ENCODE measurements around the gene CCDC73.
"Not testable (repeated sequence)": the region's sequence is repeated elsewhere in the genome, so short reads cannot be mapped to it uniquely, and the experiment has no call there.

The CCDC73 gene

DNA sequence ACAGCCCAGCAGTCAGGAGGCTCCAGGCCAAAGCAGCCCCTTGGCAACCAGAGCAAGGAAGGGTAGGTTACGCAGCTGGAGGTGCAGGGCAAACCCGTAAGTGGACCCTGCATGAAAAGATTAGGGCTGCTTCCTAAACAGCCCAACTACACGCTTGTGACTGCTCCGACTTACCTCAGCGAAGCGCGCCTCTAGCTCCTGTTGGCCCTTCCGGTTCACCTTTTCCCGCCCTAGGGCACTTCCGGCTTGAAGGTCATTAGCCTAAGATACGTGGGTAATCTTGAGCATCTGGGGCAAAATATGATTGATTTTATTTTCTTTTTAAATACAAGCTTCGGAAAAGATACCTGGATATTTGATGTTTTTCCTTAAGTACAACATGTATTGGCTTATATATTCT lies at the start of gene CCDC73:
CCDC73 (minus strand) TSS at position 224 of the 400 bp plus-strand sequence. CDS start 34,419 bp downstream, outside the sequence.
- DNase-seq, result no peak

GRCh38 chr11:32843544-32843943 lies 49.1 kb upstream of the CCDC73 start:
- DNase-seq, result no peak

- no peak for DNase-seq
Measured at GRCh38 chr11:32840587-32840986, 46.1 kb upstream of the CCDC73 start.

- DNase-seq, result no peak
Measured at GRCh38 chr11:32839308-32839707, 44.8 kb upstream of the CCDC73 start.

DNA sequence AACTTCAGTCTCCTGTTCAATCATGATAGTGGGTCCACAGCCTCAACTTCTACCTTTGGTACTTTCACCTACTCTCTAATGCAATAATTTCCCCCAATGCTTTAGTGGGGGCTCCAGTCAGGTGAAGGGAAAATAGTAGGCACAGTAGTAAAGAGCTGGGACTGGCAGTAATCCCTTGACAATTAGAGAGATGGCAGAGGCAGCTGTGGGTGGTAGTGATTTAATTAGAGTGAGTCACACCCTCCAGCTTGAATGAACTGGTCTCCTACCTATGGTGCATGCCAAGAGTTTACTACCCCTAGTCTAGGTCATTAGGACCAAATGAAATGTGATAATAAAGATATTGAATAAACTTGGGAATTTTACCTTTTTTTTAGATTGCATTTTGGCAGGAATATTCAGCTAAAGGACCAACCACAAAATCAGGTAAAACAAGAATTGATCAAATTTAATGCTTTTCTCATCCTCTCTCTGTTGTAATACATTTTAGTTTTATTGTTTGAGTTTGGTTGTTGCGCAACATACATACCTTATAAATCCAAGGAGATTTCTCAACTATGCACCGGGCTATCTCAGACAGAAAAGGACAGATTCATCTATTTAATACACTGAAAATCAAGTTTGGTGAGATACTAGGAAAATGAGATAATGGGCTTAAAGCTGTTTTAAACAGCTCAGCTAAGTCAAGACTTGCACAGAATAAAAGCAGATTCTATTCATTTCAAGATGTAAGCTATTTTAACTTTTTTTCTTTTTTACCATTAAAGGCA lies 44.2 kb upstream of the CCDC73 start:
- no peak for DNase-seq

DNA sequence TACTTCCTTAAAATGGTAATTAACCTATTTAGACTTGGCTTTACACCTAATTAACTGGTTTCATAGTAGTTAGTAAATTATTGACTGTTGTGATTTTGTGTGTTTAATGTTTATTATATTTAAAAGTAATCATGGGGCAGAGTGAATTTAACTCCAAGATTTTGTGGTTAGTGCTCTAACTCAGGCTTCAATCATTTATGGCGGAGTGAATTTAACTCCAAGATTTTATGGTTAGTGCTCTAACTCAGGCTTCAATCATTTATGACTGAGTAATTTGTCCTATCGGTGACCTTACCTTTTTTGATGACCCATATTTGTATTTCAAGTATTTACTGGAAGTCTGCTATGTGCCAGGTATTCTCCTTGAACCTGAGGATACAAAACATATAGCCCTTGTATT lies 42.5 kb upstream of the CCDC73 start:
- DNase-seq, result no peak

DNA sequence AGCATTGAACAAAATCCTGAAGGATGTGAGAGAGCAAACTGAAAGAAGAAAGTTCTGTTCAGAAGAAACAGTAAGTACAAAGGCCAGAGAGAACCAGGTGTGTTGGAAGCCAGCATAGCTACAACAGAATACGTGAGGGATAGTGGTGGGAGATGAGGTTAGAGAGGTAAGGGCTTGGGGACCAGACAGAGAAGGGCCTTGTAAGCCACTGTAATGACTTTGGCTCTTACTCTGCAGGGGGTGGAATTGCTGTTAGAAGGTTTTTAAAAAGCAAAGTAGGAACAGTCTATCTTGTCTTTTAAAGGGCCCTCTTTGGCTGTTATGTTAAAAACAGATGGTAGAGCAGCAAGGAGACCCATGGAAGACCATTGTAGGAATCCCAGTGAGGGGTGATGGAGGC lies 39.5 kb upstream of the CCDC73 start:
- no peak for DNase-seq

DNA sequence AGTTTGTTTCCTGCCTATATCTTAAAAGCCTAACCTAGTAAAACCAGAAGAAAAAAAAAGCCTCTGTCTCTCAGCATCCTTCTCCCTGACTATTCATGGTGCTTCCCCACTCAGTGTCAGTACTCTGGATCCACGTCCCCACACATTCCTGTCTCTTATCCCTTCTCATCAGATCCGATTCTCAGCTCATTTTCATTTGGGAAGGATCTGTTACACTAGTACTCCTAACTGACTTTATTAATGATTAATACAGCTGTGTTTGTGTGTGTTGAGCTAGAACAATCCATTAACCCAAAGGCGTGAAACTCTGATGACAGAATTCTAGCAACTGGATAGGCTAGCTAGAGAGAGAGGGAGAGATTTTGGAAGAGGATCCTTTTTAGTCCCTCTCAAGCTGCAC lies 36.8 kb upstream of the CCDC73 start:
- no peak for DNase-seq

GRCh38 chr11:32830796-32831195 lies 36.3 kb upstream of the CCDC73 start:
- DNase-seq, result no peak

DNA sequence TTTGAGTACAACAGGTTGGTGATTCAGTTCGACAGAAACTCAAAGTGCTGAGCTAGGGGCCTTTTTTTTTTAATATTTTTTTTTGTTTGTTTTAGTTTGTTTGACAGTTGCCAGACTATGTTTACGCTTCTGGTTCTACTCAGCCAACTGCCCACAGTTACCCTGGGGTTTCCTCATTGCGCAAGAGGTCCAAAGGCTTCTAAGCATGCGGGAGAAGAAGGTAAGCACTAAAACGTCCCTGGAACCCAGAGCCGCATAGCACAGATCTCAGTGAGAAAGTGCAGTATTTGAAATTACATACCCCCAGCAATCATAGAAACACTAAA lies 35.9 kb upstream of the CCDC73 start:
- DNase-seq, result peak; percentile 57

- DNase-seq, result peak; percentile 79
Measured at GRCh38 chr11:32829680-32830412, 35.4 kb upstream of the CCDC73 start, which contains the start of gene PRRG4. PRRG4 (plus strand) TSS chr11:32829927; CDS start chr11:32830530, 603 bp downstream.

DNA sequence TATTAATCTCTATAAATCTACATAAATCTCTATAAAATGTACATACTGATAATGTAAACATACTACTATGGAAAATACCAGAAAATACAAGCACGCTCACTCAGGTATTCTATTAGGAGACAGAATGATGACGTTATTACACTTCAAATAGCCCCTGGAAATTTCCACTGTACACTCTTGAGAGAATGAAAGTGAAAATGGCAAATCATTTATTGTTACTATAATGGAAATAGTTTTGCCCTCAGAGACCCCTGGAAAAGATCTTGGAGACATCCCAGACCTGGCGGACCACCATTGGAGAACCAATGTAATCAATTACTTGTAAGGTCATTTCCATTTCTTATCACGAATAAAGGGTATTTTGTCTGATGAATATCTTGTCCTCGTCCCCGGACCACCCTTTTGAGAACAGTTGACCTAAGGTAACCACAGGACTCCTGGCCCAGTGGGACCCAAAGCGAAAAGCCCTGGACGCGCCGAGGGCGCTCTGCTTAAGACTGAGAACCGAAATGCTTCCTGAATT lies 34.8 kb upstream of the CCDC73 start:
- DNase-seq, result peak; percentile 55

- DNase-seq, result no peak
Measured at GRCh38 chr11:32827276-32827675, 32.8 kb upstream of the CCDC73 start.

- DNase-seq, result no peak
Measured at GRCh38 chr11:32826113-32826512, 31.7 kb upstream of the CCDC73 start.

GRCh38 chr11:32823617-32824016 lies 29.2 kb upstream of the CCDC73 start:
- not testable (repeated sequence) for DNase-seq

DNA sequence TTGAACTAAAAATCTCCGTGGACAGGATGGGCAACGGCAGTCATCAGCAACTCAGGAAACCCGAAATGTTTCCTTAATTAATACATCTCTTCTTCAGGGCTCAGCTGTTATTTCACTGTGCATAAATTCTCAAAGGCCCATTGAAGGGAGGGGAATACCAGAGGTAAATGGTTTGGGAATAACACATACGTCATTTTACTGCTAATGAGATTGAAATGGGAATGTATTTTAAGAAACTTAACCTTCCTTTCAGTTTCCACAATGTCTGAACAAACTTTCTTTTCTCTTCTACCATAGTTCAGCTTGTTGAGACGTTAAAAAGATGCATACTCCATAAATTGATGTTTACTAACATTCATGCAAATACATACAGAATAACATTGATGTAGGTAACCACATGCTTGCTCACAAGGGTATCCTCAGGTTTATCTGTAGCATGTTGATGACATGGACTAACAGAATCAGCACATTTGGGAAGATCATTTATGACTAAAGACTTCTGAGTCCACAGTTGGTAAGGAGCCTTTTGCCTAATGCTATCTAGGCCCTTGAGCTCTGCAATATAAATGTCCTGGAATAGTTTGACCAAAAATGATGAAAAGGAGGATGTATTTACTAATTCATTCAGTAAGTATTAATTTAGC lies 27.6 kb upstream of the CCDC73 start:
- no peak for DNase-seq

DNA sequence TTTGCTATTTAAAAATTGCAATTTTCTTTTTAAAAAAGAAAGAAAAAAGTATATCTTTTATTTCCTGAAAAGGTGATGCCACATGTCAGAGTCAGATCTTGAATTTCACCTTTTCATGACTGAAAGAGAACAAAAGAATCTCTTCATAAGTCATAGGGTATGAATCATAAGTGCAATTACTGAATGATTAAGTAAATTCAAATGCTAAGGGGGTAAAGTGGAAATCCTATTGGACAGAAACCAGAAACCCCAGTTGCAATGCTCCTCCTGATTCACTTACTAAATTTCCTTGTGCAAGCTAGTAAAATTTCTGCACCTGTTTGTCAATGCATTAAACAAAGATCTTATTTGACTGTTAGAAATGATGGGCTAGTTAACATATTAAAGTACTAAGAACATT lies 27.1 kb upstream of the CCDC73 start:
- DNase-seq, result peak; percentile 26

DNA sequence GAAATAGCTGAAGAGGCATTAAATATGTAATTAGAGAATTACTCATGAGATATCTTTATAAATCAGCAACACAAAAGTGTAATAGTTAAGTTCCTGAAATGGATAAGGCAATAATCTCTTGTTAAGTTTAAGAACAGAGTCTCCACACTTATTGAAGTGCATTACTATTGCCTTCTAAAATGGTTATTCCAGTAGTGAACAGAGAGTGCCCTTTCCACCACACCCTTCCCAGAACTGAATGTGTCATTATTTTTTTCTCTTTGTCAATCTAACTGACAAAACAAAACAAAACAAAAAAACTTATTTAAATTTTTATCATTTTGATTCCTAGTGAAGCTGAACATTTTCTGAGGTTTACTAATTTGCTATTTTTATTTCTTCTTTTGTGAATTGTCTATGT lies 26.0 kb upstream of the CCDC73 start:
- DNase-seq, result peak; percentile 41

GRCh38 chr11:32819187-32819586 lies 24.7 kb upstream of the CCDC73 start:
- no peak for DNase-seq

- no peak for DNase-seq
Measured at GRCh38 chr11:32817852-32818183, 23.4 kb upstream of the CCDC73 start.

- DNase-seq, result no peak
Measured at GRCh38 chr11:32817181-32817851, 22.9 kb upstream of the CCDC73 start.

GRCh38 chr11:32809313-32809712 lies 14.9 kb upstream of the CCDC73 start:
- peak; percentile 80 for DNase-seq

GRCh38 chr11:32796425-32796824 lies 2.0 kb upstream of the CCDC73 start:
- DNase-seq, result no peak

Measured in suppressor macrophage treated with lipopolysaccharide for 4 hours (primary cell).